ENCODE results near the gene PTPRCAP.
"Not testable (repeated sequence)": the region's sequence is repeated elsewhere in the genome, so short reads cannot be mapped to it uniquely, and the experiment has no call there.

The PTPRCAP gene

DNA sequence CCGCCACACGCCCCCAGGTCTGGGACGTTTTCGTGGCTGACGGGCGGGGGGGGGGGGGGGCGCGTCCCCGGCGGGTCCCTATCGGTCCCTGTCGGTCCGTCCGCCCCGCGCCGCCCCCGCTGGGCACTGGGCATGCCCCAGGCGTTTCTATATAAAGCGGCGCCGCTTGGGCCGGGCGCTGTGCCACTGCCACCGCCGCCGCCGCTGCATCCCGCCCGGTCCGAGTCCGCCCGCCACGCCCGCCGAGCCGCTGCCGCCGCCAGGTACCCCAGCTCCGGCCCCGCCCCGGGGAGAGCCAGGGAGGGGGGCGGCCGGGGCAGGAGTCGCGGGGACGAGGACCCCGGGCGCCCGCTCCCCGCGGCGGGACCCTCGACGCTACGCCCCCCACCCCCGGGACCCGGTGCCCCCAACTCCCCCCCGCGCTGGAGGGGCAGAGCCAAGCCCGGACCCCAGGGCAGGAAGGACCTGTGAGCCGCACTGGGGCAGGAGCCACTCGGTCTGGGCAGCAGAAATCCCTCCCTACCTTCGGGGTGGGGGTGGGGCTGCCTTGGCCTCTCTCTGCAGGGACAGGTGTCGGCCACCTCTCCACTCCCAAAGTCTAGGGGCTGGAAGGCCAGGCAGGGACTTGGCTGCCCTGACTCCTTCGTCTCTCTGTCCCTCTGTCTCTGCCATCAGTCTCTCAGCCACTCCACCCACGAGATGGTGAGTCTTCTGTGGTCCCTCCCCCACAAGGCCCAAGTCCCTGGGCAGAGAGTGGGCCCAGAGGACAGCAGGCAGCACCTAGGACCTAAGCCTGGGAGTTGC, 21.8 kb downstream of the PTPRCAP start, which contains the start of gene CARNS1:
Gene CARNS1 (plus strand): TSS at position 178 of the 804 bp plus-strand sequence. CDS start 522 bp downstream, at position 700.
- intact Hi-C loops (cut with DNase I) = no loop called here
- DNase-seq = peak in 8 of 10 donors; percentile 45 to 95 (median 69)

DNA sequence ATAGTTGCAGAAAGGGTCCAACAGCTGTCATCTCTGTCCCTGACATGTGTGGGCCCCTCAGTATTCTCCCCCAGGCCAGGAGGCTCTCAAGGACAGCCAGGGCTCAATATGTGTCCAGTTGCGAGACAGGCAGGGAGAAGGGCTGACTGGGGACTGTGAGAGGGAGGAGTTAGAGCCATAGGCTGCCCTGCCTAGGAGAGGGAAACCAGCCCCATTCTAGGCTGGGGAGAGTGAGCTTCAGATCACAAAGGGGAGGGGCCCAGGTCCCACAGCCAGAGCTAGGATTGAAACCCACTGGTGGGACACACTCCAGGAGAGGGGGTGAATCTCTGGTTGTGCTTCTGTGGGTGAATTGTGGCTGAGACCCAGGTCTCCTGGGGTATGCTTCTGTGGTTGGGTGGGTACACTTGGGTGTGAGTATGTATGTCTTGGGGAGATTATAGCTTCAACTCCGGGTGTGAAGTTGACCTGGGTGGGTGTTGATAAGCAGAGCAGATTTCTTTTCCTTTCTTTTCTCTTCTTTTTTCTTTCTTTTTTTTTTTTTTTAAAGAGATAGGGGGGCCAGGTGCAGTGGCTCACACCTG, 24.1 kb downstream of the PTPRCAP start:
- no peak for DNase-seq
- intact Hi-C loops (cut with DNase I) = no loop called here

DNA sequence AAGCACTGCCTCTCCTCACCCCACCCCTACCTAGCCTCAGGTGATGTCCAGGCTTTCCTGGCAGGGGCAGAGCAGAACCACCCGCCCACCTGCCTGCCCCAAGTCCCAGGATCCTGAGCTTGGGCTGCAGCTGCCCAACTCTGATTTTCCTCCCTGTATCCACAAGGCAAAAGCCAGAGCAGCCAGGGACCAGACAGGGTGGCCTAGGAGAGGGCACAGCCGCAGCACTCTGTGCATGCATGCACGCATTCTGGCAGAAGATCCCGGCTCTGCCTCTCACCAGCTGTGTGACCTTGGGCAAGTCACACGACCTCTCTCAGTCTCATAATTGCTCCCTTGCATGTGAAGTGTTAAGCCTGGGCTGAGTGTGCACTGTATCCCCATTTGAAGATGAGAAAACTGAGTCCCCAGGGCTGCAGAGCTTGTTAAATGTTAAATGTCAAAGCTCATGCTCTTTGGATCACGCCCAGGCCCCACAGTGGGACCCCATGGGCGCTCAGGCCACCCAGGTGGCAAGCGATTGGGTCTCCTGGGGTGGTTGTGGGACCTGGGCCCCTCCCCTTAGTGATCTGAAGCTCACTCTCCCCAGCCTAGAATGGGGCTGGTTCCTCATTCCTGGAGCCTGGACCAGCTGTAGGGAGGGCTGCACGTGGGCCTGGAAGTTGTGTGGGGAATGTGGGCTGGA, 24.8 kb downstream of the PTPRCAP start:
- no peak for DNase-seq
- intact Hi-C loops (cut with DNase I) = no loop called here

DNA sequence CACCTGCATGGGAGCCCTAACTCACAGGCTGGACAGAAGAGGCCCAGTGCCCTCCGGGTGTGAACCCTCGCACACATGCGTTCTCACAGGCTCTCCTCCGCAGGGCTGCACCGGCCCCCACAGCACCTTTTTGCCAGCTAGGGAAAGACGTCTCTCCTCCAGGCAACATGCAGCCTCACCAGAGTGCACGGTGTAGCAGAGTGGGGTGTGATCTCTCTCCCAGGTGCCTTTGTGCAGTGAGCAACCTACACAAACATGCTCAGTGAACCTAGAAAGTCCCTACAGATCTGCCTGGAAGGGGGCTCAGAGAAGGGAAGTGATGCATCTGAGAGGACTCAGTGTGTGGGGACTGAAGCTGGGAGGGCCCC, 25.7 kb downstream of the PTPRCAP start:
- intact Hi-C loops (cut with DNase I) = no loop called here
- DNase-seq = no peak

DNA sequence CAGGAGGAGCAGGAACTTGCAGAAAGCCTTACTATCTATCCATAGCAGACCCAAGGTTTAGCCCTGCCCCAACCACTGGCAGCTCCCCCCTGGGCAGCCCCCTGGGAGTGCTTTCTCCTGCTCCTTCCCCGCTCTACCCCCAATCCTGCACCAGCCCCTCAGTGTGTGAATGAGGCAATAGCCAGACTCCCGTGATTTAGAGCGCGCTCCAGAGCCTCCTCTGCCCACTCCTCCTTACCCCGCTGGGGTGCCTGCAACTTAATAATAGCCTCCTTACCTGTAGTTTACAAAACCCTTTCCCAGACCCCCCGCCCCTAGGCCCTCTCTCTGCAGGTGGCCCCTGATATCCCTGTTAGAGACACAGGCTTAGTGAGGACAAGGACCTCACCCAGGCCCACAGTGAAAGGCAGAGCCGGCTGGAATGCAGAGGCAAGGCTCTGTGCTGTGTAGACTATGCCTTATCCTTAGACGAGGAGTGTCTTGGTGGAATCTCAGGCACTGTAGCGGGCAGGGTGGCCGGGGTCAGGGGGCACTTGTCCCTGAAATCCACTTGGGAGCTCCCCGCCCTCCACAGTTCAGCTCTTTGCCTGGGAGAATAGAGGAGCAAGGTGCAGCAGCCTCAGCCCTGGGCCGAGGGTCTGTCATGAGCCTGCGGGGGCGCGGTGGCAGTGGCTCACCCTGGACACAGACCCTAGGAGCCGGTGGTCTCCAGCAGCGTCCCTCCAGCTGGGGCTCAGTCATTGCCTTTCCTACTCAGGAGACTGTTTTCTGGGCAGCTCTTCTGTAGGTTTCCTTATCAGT, 26.3 kb downstream of the PTPRCAP start:
- intact Hi-C loops (cut with DNase I) = no loop called here

DNA sequence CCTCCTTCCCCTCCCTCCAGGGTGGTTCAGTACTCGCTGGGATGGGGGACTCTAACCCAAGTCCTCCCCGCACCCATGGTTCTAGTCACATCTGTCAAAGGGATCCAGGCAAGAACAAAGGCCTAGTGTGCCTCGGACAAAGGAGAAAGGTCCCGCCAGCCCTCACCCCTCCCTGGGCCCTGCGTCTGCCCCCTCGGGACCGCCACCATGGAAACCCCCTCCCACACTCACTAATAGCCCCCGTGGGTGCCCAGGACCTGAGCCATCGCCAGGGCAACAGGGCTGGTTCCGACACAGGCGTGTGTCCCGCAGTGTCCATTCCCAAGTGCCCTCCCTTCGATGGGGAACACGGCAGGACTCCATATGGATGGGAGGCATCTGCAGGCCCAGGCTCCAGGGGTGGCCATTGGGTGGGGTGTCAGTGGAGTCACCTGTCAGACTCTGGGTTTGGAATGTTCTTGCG, 27.1 kb downstream of the PTPRCAP start:
- DNase-seq = peak in 9 of 10 donors; percentile 68 to 96 (median 82)
- intact Hi-C loops (cut with DNase I) = no loop called here

More for the DNA sequence above, 26.3 kb downstream of the PTPRCAP start:
- DNase-seq = no peak

DNA sequence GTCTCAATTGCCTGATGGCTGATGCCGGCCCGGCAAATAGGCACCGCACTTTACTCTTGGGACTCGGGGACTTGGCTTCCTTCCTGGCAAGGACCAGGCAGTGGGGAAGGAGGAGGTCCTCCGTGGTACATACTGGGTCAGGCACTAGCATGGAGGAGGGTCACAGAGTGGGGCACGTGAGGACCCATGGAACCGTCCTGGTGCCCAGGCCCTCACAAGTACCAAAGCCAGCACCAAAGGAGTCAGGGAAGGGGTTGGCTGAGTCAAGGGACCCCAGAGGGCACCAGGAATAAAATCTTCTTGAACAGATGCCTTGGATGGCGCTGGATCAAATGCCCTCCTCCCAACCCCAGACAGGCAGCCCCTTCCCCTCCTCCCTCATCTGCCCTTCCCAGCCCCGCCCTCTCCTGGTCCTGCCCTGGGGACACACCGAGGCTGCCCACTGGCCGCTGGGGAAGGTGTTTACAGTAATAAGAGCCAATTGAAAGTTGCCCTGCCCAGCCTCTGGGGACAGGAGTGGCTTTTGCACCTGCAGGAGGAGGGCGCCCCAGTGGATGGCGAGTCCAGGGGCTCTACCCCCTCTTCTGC, 27.6 kb downstream of the PTPRCAP start:
- no peak for DNase-seq

DNA sequence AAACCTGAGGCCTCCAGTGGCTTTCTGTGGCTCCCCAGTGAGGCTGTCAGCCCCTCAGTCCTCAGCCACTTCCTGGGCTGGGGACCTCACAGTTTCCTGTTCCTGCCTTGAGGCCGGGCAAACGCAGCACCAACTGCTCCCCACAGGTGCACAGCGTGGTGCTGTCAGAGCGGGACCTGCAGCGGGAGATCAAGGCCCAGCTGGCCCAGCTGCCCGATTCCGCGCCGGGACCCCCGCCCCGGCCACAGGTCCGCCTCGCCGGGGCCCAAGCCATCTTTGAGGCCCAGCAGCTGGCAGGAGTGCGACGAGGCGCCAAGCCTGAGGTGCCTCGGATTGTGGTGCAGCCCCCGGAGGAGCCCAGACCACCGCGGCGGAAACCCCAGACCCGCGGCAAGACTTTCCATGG, 28.2 kb downstream of the PTPRCAP start:
- DNase-seq = peak in 1 of 10 donors; percentile 80
- intact Hi-C loops (cut with DNase I) = no loop called here

More for the DNA sequence above, 27.6 kb downstream of the PTPRCAP start:
- intact Hi-C loops (cut with DNase I) = no loop called here

DNA sequence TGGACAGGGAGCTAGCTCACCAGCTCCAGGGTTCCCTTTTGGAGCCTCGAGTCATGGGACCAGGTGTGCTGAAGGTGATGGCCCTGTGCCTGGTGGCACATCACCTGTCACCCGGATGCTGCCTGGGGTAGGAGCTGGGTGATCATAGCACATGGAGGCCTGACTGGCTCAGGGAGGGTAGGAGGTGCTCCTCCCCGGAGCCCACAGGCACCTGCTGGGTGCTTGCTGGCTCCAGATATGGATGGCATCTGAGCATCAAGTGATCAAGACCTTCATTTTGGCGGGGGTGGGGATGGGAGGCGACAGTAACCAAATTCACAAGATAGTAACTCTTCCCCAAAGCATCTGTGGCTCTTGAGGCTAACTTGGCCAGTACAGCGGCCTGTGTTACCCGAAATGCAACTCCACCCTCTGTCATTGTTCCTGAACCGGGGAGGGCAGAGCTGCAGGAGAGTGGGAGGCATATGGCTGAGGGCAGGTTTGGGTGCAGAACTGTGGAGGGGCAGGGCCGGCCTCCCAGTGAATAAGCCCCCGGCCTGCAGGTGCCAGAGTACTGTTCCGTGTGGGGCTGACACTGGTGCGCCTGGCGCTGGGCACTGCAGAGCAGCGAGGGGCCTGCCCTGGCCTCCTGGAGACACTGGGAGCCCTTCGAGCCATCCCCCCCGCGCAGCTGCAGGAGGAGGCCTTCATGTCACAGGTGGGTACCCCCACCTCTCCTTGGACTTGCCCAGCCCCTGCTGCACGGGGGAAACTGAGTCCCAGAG, 28.9 kb downstream of the PTPRCAP start:
- intact Hi-C loops (cut with DNase I) = no loop called here
- peak in 1 of 10 donors; percentile 84 for DNase-seq

DNA sequence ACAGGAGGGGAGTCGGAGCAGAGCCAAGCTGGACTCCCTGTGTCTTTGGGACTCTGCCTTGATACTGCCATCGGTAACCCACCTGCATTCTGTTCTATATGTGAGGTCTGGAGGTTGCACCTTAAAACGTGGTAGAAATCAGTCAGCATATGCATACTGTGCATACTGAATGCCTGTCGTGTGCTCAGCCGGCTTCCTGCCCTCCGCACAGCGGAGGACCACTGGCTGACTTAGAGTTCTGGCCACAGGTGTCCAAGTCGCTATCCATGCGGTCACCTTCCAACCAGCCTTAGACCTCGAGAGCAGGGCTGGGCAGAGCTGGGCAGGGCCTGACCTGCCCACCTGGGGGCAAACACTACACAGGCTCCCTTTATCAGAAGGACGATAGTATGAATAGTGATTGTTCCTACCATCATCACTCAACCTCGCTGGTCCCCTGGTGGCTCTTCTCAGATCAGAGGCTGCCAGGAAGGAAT, 29.8 kb downstream of the PTPRCAP start:
- DNase-seq = peak in 1 of 10 donors; percentile 82
- intact Hi-C loops (cut with DNase I) = no loop called here

DNA sequence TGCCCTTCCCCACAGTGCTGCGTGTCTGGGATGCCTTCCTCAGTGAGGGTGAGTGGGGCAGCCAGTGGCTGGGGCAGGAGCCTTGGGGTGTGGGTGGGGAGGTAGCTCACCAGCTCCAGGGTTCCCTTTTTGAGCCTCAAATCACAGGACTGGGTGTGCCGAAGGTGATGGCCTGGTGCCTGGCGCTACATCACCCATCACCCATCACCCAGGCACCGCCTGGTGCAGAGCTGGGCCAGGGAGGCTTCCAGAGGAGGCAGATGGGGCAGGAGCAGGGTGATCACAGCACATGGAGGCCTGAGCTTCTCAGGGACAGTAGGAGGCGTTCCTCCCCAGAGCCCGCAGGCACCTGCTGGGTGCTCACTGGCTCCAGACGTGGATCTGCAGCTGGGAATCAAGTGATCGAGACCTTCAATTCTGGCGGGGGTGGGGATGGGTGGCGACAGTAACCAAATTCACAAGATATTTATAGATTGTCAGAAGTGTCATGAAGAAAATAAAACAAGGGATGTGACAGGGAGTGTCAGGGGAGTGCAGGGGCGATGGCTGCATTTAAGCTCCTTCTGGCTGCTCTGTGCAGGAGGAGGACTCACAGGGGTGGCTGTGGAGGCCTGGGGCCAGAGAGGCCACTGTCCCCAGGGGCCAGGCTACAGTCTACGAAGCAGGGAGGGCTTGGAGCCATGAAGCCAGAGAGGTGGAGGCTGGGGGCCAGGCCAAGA, 30.4 kb downstream of the PTPRCAP start:
- intact Hi-C loops (cut with DNase I) = no loop called here
- peak in 9 of 10 donors; percentile 56 to 95 (median 64) for DNase-seq

DNA sequence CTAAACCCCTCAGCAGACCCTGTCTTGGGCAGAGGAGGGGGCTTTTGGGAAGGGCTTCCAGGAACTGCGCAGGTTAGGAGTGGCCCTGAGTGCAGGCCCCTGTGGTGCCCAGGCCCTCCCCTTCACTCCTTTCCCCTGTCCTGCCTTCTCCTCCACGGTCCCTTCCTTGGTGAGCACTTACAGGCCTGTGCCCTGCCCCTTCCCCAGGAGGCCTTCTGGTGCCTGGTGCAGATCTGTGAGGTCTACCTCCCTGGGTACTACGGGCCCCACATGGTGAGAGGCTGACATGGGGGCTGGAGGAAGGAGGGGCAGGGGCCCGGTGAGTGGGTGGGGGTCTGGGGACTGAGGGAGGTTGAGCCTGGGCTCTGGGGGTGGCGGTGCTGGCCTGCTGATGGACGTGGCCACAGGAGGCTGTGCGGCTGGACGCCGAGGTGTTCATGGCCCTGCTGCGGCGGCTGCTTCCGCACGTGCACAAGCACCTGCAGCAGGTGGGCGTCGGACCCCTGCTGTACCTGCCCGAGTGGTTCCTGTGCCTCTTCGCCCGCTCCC, 31.0 kb downstream of the PTPRCAP start:
- intact Hi-C loops (cut with DNase I) = no loop called here

DNA sequence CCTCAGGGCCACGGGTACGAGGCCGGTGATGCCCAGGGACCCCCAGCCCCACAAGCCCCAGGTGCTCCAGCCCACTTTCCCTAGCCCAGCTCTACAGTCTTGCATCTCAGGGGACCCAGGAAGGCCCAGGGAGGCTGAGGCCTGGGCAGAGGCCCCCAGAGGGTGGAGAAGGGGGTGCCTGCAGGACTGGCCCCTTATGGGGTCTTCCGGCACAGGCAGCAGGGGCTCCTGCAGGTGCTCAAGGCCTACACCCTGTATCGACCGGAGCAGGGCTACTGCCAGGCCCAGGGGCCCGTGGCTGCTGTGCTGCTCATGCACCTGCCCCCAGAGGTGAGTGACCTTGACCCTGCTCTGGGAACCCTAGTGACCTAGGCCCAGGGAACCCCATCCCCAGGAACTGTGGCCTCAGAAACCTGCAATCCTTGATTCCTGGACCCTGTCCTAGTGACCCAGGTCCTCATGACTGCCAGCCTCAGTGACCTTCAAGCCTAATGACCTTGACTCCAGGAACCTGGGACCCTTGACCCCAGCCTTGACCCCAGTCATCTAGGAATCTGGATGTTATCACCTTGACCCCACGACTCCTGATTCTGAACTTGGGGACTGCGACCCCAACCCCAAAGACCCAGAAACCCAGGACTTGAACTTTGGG, 31.7 kb downstream of the PTPRCAP start:
- DNase-seq = no peak
- intact Hi-C loops (cut with DNase I) = no loop called here

More for the DNA sequence above, 31.0 kb downstream of the PTPRCAP start:
- peak in 1 of 10 donors; percentile 80 for DNase-seq

DNA sequence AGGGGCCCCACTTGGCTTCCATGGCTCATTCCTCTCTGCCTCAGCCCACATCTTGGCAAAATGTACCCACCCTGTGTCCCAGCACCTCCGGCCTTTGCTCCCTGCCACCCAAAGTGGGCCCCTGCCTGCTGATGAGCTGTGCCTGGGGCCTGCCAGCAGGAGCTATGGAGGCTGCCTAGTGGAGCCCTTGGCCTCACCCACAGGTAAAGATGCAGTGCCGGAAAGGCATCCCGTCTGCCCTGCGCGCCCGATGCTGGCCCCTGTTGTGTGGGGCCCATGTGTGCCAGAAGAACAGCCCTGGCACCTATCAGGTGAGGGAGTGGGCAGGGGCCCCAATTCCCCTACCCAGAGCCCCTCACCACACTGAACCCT, 32.3 kb downstream of the PTPRCAP start:
- DNase-seq = peak in 1 of 10 donors; percentile 73
- intact Hi-C loops (cut with DNase I) = no loop called here

DNA sequence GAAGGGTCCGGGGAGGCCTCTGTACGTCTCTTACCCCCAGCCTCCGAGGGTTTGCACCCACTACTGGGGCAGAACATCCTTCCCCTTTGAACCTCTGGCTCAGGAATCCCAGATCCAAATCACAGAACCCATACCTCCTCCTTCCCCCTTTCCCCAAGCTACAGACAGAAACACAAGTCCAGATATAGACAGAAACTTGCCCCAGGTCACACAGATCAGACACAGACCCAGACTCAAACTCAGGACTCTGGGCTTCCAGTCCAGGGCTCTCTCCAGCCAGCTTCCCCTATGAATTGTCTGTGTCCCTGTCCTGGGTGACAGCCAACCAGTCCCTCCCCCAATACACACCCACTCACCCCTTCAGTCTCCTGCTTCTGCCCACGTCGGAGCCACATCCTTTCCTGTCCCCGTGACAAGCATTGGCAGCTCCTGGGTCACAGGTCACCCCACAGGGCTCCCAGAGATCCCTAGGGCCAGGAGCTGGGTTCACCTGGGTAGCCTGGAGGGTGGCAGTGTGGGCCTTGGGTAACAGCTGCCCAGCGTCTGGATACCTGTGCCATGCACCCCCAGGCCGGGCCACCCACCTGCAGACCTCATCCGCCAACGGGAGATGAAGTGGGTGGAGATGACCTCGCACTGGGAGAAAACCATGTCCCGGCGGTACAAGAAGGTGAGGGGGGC, 32.8 kb downstream of the PTPRCAP start:
- DNase-seq = peak in 1 of 10 donors; percentile 76
- intact Hi-C loops (cut with DNase I) = loop anchor here (5.0 kb wide), 1 partner anchor 103 kb away; the partner anchor contains the start of genes CDK2AP2 and PITPNM1

DNA sequence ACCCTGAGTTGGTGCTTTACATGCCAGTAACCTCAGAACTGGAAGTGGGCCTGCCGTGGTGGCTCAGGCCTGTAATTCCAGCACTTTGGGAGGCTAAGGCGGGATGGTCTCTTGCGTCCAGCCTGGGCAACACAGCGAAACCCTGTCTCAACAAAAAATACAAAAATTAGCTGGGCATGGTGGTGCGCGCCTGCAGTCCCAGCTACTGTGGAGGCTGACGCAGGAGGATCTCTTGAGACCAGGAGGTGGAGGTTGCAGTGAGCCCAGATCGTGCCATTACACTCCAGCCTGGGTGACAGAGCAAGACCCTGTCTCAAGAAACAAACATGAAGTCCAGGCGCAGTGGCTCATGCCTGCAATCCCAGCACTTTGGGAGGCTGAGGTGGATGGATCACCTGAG, 34.4 kb downstream of the PTPRCAP start:
- intact Hi-C loops (cut with DNase I) = loop anchor here (5.0 kb wide), 1 partner anchor 104 kb away; the partner anchor contains the start of genes CDK2AP2 and PITPNM1

More for the DNA sequence above, 34.4 kb downstream of the PTPRCAP start:
- DNase-seq = not testable (repeated sequence)
